ENCODE data around the gene PCDHGB5.

GRCh38 chr5:141388661-141389060 is 9.1 kb upstream of the PCDHGB5 start:
- TF ChIP-seq CTCF (IDR thresholded peaks at IDR 0.05) (no peak), POLR2A (IDR thresholded peaks at IDR 0.05) (no peak), EP300 (IDR thresholded peaks at IDR 0.05) (no peak)
